GM12878 (cell line): ENCODE measurements around the gene ZNF83. TPM values are rescaled to one million over a fixed set of nuclear protein-coding genes. Genes with fewer than 3 reads are reported as not detected.

Experiments used
- ATAC-seq: fragments of 200-7000 bp; cut with Tn5 transposase; 3 replicates; pipeline ENCODE4 v1.9.1; 2020; ENCODE audit warnings: mild to moderate bottlenecking, moderate library complexity
- BruUV-seq: library from RNA; stranded (reverse); fragments of 400-500 nt; replicated peaks from 2 replicates; lab custom pipeline; 2021; lab: Mats Ljungman, UMichigan
- CTCF ChIA-PET: fragments of 300-600 bp; sonication (Branson Sonifier 250); formaldehyde crosslinking; extraction: SDS; loops from one replicate; lab custom pipeline; 2021; ENCODE audit warnings: inconsistent platforms; lab: Yijun Ruan, JAX
- POLR2A ChIA-PET: fragments of 350-600 bp; formaldehyde crosslinking; extraction: SDS; loops from one replicate; lab custom pipeline; 2021; ENCODE audit warnings: inconsistent platforms; lab: Charles Lee
- RAD21 ChIA-PET: fragments of 300-600 bp; sonication (Branson Sonifier 250); formaldehyde crosslinking; loops from one replicate; lab custom pipeline; 2023; ENCODE audit warnings: antibody characterized with exemption; ENCODE audit not compliant: unreplicated experiment; lab: Charles Lee
- SMC1A ChIA-PET: fragments of 300-600 bp; sonication (Branson Sonifier 250); formaldehyde crosslinking; loops from one replicate; lab custom pipeline; 2023; ENCODE audit not compliant: unreplicated experiment, uncharacterized antibody; lab: Charles Lee
- DNase-seq: peaks from one replicate; pipeline ENCODE4 v3.0.0-alpha.2; 2011; ENCODE audit warnings: low read depth, low spot score
- FAIRE-seq: peaks from 3 replicates; lab custom pipeline; 2011; peaks lifted over from hg19 to GRCh38; lab: Jason Lieb, UNC
- H2AFZ ChIP-seq: 2 replicates; pipeline ENCODE4 v1.6.0; 2011; ENCODE audit warnings: low read depth, low read length, control low read depth; ENCODE audit not compliant: control insufficient read depth
- H3K27ac ChIP-seq: 2 replicates; pipeline ENCODE4 v1.5.1; 2011; ENCODE audit warnings: control low read depth; ENCODE audit not compliant: control insufficient read depth, insufficient read depth
- H3K27me3 ChIP-seq, 2 experiments: replicated peaks in 1 of 2; 2 replicates each; pipeline versions ENCODE4 v1.6.0 to v1.6.1; 2011; ENCODE audit warnings: low read length in 1 of 2; ENCODE audit not compliant: control insufficient read depth in 2 of 2, insufficient read depth in 2 of 2
- H3K36me3 ChIP-seq, 2 experiments: 2 replicates each; pipeline ENCODE4 v1.5.1; 2011; ENCODE audit warnings: low read length in 1 of 2; ENCODE audit not compliant: control insufficient read depth in 2 of 2, insufficient read depth in 2 of 2
- H3K4me1 ChIP-seq: 2 replicates; pipeline ENCODE4 v1.6.1; 2011; ENCODE audit warnings: mild to moderate bottlenecking, low read length, moderate library complexity, mixed read lengths; ENCODE audit not compliant: control insufficient read depth, insufficient read depth
- H3K4me2 ChIP-seq: 2 replicates; pipeline ENCODE4 v1.6.0; 2011; ENCODE audit warnings: control low read depth; ENCODE audit not compliant: control insufficient read depth, insufficient read depth
- H3K4me3 ChIP-seq: fragments of 200-600 bp; sonication (generic); 2 replicates; pipeline ENCODE4 v1.5.1; 2016
- H3K79me2 ChIP-seq: 2 replicates; pipeline ENCODE4 v1.6.0; 2011; ENCODE audit warnings: low read length; ENCODE audit not compliant: control insufficient read depth, insufficient read depth
- H3K9ac ChIP-seq: 2 replicates; pipeline ENCODE4 v1.8.0; 2011; ENCODE audit warnings: low read length, control low read depth, mixed read lengths; ENCODE audit not compliant: control insufficient read depth, insufficient read depth
- H3K9me3 ChIP-seq: replicated peaks from 3 replicates; pipeline ENCODE4 v1.5.1; 2011; ENCODE audit warnings: mild to moderate bottlenecking, low read length; ENCODE audit not compliant: control insufficient read depth, insufficient read depth
- H4K20me1 ChIP-seq: 2 replicates; pipeline ENCODE4 v1.6.0; 2011; ENCODE audit not compliant: control insufficient read depth, insufficient read depth
- BACH1 ChIP-seq: fragments of 450-650 bp; IDR thresholded peaks from 2 replicates; pipeline ENCODE4 v1.6.1; 2017; ENCODE audit warnings: mild to moderate bottlenecking, borderline replicate concordance
- POLR2AphosphoS2 ChIP-seq: IDR thresholded peaks from 2 replicates; pipeline ENCODE4 v1.6.1; 2011; ENCODE audit warnings: low read depth, mild to moderate bottlenecking, low read length, improper control_type of control experiment, moderate library complexity
- SREBF2 ChIP-seq: IDR thresholded peaks from 2 replicates; pipeline ENCODE4 v1.6.1; 2012; ENCODE audit warnings: mild to moderate bottlenecking, low read length
- WGBS: methylation state at CpG from one replicate; pipeline ENCODE4 v1.1.6; 2016; ENCODE audit warnings: low lambda C conversion rate; ENCODE audit not compliant: insufficient replicate concordance, insufficient coverage; ENCODE audit errors: missing lambda C conversion rate; 5-methylcytosine and 5-hydroxymethylcytosine counted together
- in situ Hi-C: fragments of 300-500 bp; cut with MboI; formaldehyde crosslinking; loops from 9 replicates; pipeline ENCODE4 v1.14.3; 2018; ENCODE audit warnings: mixed read lengths
- intact Hi-C: fragments of 100-400 bp; cut with micrococcal nuclease; formaldehyde crosslinking; loops from one replicate; pipeline ENCODE4 v1.14.2; 2022; ENCODE audit not compliant: unreplicated experiment
- polyA plus RNA-seq, 11 experiments: library from polyadenylated mRNA; depleted of rRNA in 4 of 11; unstranded in 6 of 11; stranded (reverse) in 5 of 11; fragments of >200 nt; fragmentation: Nextera tagmentation in 4 of 11; fragmentation: Illumina TruSeq in 1 of 11; extraction: Ambion mirVana in 4 of 11; extraction: Trizol in 1 of 11; gene quantifications; 1 replicate in 1 of 11; 2 replicates in 10 of 11; pipeline versions ENCODE4 v1.2.1 to v1.2.3, GENCODE V29; 2011 to 2016; ENCODE audit warnings: inconsistent platforms in 2 of 11, missing spikeins in 2 of 11, low read depth in 1 of 11
- total RNA-seq, 4 experiments: library from RNA; depleted of rRNA in 3 of 4; stranded (reverse); fragments of >200 nt in 3 of 4; fragmentation: Illumina TruSeq in 1 of 4; extraction: Trizol in 1 of 4; gene quantifications; 2 replicates each; pipeline versions ENCODE4 v1.2.1 to v1.2.3, GENCODE V29; 2013 to 2021
- TF ChIP-seq, protein P1 (sequence below), 3 experiments: IDR thresholded peaks in 2 of 3; conservative IDR thresholded peaks in 1 of 3; 2 replicates each; pipeline ENCODE4 v1.5.1; 2011; ENCODE audit warnings: low read depth in 3 of 3, low read length in 3 of 3, mild to moderate bottlenecking in 3 of 3, control low read depth in 2 of 3, moderate library complexity in 2 of 3, inconsistent platforms in 1 of 3, mixed read lengths in 1 of 3; ENCODE audit not compliant: control insufficient read depth in 2 of 3, insufficient read depth in 1 of 3; ENCODE audit errors: extremely low read depth in 1 of 3
- TF ChIP-seq, protein P2 (sequence below): fragments of 450-650 bp; IDR thresholded peaks from 2 replicates; pipeline ENCODE4 v1.6.1; 2016; ENCODE audit warnings: mild to moderate bottlenecking
- TF ChIP-seq, protein P3 (sequence below): fragments of 450-650 bp; IDR thresholded peaks from 2 replicates; pipeline ENCODE4 v1.6.1; 2017; ENCODE audit warnings: mild to moderate bottlenecking, low read depth, inconsistent platforms; ENCODE audit not compliant: poor library complexity, severe bottlenecking
- TF ChIP-seq, protein P4 (sequence below): IDR thresholded peaks from 2 replicates; pipeline ENCODE4 v1.6.1; 2011; ENCODE audit warnings: borderline replicate concordance, low read depth, mild to moderate bottlenecking, moderate library complexity, mixed read lengths, low read length; ENCODE audit not compliant: insufficient read depth; ENCODE audit errors: extremely low read length

The ZNF83 gene
- total and polyA plus RNA-seq, 10 of the 15 experiments (the other 5 are each of a cell fraction or from before 2014, with no cell fraction given), result 9.9 to 90.1 (median 18.7) TPM

DNA sequence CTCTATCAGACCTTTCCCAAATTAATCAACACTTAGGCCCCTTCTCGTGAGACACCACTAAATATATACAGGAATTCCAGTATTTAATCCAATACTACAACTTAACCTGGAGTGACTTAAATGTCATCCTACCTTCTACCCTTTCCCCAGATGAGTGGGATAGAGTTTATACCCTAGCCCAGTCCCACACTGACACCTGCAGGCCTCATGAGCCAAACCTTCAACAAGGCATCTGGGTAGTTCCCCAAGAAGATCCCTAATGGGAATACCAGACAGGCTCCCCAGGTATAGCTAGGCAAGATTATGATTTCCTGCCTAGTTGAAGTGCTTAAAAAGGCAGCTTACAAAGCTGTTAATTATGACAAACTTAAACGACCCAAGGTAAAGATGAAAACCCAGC lies 15.9 kb downstream of the ZNF83 start:
- intact Hi-C loops, result no loop called here
- no peaks in the 10 kb centered on the region for H3K4me1 ChIP-seq
- 95% methylated on average over 2 of the region's 2 CpGs for WGBS
- ATAC-seq (no peak), DNase-seq (no peak), FAIRE-seq (no peak)
- no peak overlapping the region for H3K4me2 ChIP-seq
- no peaks in the 10 kb centered on the region for H3K79me2 ChIP-seq
- no peak overlapping the region for H3K9ac ChIP-seq
- ChIA-PET CTCF (interaction anchor here (0.6 to 1.3 kb wide), 3 partner anchors 13 to 279 kb away, joined by 3 to 4 read pairs (median 3); no protein-coding TSS in a partner anchor), POLR2A (no interaction called here), RAD21 (no interaction called here), SMC1A (interaction anchor here (1.0 to 1.2 kb wide), 3 partner anchors 13 to 180 kb away, joined by 3 to 4 read pairs (median 3); no protein-coding TSS in a partner anchor)
- H3K9me3 ChIP-seq, result peaks cover 7% of the 10 kb centered on the region
- H3K4me3 ChIP-seq, result no peak overlapping the region
- H3K36me3 ChIP-seq, result peaks cover 4 to 6% of the 10 kb centered on the region in 2 experiments; a peak in 3 of 4 replicates
- no peak overlapping the region for H2AFZ ChIP-seq
- H4K20me1 ChIP-seq, result no peaks in the 10 kb centered on the region
- no peak for TF ChIP-seq POLR2AphosphoS2
- TF ChIP-seq, protein P1, sequence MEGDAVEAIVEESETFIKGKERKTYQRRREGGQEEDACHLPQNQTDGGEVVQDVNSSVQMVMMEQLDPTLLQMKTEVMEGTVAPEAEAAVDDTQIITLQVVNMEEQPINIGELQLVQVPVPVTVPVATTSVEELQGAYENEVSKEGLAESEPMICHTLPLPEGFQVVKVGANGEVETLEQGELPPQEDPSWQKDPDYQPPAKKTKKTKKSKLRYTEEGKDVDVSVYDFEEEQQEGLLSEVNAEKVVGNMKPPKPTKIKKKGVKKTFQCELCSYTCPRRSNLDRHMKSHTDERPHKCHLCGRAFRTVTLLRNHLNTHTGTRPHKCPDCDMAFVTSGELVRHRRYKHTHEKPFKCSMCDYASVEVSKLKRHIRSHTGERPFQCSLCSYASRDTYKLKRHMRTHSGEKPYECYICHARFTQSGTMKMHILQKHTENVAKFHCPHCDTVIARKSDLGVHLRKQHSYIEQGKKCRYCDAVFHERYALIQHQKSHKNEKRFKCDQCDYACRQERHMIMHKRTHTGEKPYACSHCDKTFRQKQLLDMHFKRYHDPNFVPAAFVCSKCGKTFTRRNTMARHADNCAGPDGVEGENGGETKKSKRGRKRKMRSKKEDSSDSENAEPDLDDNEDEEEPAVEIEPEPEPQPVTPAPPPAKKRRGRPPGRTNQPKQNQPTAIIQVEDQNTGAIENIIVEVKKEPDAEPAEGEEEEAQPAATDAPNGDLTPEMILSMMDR (IDR thresholded peaks at IDR 0.05 in 2 of 3, conservative IDR thresholded peaks at IDR 0.05 in 1 of 3; ENCODE audit: control insufficient read depth in 2 of 3, extremely low read depth in 1 of 3, insufficient read depth in 1 of 3, low read depth in 3 of 3, low read length in 3 of 3), result peak in 1 of 3 experiments; percentile 16; a peak in 1 of 6 replicates
- no peaks in the 10 kb centered on the region for H3K27me3 ChIP-seq
- H3K27ac ChIP-seq, result no peak overlapping the region
- in situ Hi-C loops, result no loop called here
- no TSS peak for BruUV-seq

DNA sequence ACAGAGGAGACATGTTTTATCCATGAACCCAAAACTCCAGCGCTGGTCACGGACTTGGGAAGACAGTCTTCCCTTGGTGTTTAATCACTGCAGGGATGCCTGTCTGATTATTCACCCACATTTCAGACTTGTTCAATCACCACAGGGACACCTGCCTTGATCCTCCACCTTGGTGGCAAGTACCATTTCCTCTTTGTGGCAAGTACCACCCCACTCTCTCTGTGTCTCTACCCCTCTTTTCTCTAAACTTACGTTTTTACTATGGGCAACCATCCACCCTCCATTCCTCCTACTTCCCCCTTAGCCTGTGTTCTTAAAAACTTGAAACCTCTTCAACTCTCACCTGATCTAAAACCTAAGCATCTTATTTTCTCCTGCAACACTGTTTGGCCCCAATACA lies 16.8 kb downstream of the ZNF83 start:
- POLR2A ChIA-PET, result no interaction called here
- 67% methylated on average over 3 of the region's 3 CpGs for WGBS
- no peaks in the 10 kb centered on the region for H3K27me3 ChIP-seq
- in situ Hi-C loops, result no loop called here
- DNase-seq, result no peak
- H2AFZ ChIP-seq, result no peak overlapping the region
- CTCF ChIA-PET, result no interaction called here
- H3K4me2 ChIP-seq, result no peak overlapping the region
- no peaks in the 10 kb centered on the region for H4K20me1 ChIP-seq
- no peaks in the 10 kb centered on the region for H3K79me2 ChIP-seq
- no peaks in the 10 kb centered on the region for H3K4me1 ChIP-seq
- no peak overlapping the region for H3K4me3 ChIP-seq
- no peak for FAIRE-seq
- SMC1A ChIA-PET, result no interaction called here
- H3K9ac ChIP-seq, result no peak overlapping the region
- peaks cover 6 to 7% of the 10 kb centered on the region in 2 experiments; a peak in 3 of 4 replicates for H3K36me3 ChIP-seq
- ATAC-seq, result no peak
- intact Hi-C loops, result no loop called here
- H3K9me3 ChIP-seq, result peaks cover 8% of the 10 kb centered on the region
- no peak overlapping the region for H3K27ac ChIP-seq
- BruUV-seq, result no TSS peak
- RAD21 ChIA-PET, result no interaction called here
- TF ChIP-seq, protein P2, sequence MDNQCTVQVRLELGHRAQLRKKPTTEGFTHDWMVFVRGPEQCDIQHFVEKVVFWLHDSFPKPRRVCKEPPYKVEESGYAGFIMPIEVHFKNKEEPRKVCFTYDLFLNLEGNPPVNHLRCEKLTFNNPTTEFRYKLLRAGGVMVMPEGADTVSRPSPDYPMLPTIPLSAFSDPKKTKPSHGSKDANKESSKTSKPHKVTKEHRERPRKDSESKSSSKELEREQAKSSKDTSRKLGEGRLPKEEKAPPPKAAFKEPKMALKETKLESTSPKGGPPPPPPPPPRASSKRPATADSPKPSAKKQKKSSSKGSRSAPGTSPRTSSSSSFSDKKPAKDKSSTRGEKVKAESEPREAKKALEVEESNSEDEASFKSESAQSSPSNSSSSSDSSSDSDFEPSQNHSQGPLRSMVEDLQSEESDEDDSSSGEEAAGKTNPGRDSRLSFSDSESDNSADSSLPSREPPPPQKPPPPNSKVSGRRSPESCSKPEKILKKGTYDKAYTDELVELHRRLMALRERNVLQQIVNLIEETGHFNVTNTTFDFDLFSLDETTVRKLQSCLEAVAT, result no peak
- TF ChIP-seq BACH1 (no peak), SREBF2 (no peak)
- TF ChIP-seq, protein P3, sequence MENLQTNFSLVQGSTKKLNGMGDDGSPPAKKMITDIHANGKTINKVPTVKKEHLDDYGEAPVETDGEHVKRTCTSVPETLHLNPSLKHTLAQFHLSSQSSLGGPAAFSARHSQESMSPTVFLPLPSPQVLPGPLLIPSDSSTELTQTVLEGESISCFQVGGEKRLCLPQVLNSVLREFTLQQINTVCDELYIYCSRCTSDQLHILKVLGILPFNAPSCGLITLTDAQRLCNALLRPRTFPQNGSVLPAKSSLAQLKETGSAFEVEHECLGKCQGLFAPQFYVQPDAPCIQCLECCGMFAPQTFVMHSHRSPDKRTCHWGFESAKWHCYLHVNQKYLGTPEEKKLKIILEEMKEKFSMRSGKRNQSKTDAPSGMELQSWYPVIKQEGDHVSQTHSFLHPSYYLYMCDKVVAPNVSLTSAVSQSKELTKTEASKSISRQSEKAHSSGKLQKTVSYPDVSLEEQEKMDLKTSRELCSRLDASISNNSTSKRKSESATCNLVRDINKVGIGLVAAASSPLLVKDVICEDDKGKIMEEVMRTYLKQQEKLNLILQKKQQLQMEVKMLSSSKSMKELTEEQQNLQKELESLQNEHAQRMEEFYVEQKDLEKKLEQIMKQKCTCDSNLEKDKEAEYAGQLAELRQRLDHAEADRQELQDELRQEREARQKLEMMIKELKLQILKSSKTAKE, result no peak
- TF ChIP-seq, protein P4, sequence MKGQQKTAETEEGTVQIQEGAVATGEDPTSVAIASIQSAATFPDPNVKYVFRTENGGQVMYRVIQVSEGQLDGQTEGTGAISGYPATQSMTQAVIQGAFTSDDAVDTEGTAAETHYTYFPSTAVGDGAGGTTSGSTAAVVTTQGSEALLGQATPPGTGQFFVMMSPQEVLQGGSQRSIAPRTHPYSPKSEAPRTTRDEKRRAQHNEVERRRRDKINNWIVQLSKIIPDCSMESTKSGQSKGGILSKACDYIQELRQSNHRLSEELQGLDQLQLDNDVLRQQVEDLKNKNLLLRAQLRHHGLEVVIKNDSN, result no peak
